ENCODE results near the gene TSHZ1. TPM values are rescaled to one million over a fixed set of nuclear protein-coding genes. Genes with fewer than 3 reads are reported as not detected.

The TSHZ1 gene
- total RNA-seq, 1 donor from 2014 or later: 16.3 TPM

DNA sequence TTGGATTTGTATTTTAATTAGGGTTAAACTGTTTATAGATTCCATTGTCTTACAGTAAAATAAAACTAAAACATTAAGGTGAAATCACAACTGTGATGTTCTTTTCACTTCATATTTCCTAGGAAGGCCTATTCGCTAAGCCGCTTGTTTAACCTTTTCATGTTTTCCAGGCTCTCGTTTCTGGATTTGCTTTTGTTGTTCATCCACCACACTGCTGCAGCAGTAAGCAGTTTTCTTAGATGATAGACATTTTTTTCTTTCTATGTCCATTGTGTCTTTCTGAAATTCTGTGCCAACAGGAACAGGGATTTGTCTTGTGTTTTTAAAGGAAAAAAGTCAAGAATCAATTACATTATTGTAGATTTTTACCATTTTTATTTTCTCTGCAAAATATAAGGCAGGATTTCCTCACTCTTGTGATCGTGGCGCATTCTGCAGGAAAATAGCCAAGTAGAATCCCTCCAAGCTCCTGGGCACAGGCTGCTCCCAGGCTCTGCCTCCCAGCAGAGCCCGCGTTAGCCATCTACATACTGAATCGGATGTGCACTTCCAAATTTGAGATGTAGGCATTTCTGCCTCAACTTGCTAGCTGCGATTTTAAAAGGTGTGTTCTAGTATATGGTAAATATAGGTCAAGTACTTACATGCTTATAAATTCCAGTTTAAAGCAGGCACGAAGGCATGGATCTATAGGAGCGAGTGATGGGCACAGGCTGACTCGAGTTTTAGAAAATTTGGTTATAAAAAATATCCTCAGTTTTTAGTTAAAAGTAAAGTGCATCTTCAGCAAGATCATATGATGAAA, 10.2 kb downstream of the TSHZ1 start:
- H3K27ac Mint-ChIP-seq (ENCODE audit: unreplicated experiment): no peak overlapping the region
- H3K36me3 Mint-ChIP-seq (ENCODE audit: low read depth, unreplicated experiment): no peaks in the 10 kb centered on the region
- peaks cover 7% of the 10 kb centered on the region for H3K4me1 Mint-ChIP-seq (ENCODE audit: unreplicated experiment)
- no peaks in the 10 kb centered on the region for H3K9me3 Mint-ChIP-seq (ENCODE audit: unreplicated experiment)
- no peak for TF ChIP-seq CTCF (IDR thresholded peaks at IDR 0.05; ENCODE audit: unreplicated experiment)
- no peak overlapping the region for H3K4me3 Mint-ChIP-seq (ENCODE audit: unreplicated experiment)
- no peaks in the 10 kb centered on the region for H3K27me3 Mint-ChIP-seq (ENCODE audit: unreplicated experiment)
- DNase-seq (ENCODE audit: low spot score): no peak

DNA sequence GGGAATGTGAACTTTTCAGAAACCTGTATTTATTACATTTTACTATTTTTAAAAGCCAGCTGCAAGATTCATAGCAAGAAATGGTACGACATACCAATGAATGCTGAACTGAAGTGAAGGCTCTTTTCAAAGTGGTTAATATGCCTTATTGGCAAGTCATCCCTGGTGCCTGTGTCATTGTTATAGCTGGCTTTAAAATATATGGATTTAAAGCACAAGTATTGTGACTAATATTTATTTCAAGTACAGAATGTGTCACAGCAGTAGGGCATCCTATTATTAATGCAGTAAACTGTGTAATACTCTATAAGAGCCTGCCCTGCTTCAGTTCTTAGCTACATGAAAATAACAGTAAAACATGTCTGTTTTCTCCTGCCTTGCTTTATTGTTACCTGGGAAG, 10.8 kb downstream of the TSHZ1 start:
- no peaks in the 10 kb centered on the region for H3K36me3 Mint-ChIP-seq (ENCODE audit: low read depth, unreplicated experiment)
- H3K27ac Mint-ChIP-seq (ENCODE audit: unreplicated experiment): no peak overlapping the region
- peaks cover 4% of the 10 kb centered on the region for H3K4me1 Mint-ChIP-seq (ENCODE audit: unreplicated experiment)

GRCh38 chr18:75221897-75222296, 11.3 kb downstream of the TSHZ1 start:
- peaks cover 2% of the 10 kb centered on the region for H3K4me1 Mint-ChIP-seq (ENCODE audit: unreplicated experiment)
- no peak for TF ChIP-seq CTCF (IDR thresholded peaks at IDR 0.05; ENCODE audit: unreplicated experiment)
- no peaks in the 10 kb centered on the region for H3K27me3 Mint-ChIP-seq (ENCODE audit: unreplicated experiment)
- no peak for DNase-seq (ENCODE audit: low spot score)
- H3K36me3 Mint-ChIP-seq (ENCODE audit: low read depth, unreplicated experiment): no peaks in the 10 kb centered on the region
- no peaks in the 10 kb centered on the region for H3K9me3 Mint-ChIP-seq (ENCODE audit: unreplicated experiment)
- H3K27ac Mint-ChIP-seq (ENCODE audit: unreplicated experiment): no peak overlapping the region
- H3K4me3 Mint-ChIP-seq (ENCODE audit: unreplicated experiment): no peak overlapping the region

More for the DNA sequence above, 10.8 kb downstream of the TSHZ1 start:
- no peak for DNase-seq (ENCODE audit: low spot score)
- Mint-ChIP-seq H3K4me3 (ENCODE audit: unreplicated experiment) (no peak overlapping the region), H3K27me3 (ENCODE audit: unreplicated experiment) (no peaks in the 10 kb centered on the region), H3K9me3 (ENCODE audit: unreplicated experiment) (no peaks in the 10 kb centered on the region)
- no peak for TF ChIP-seq CTCF (IDR thresholded peaks at IDR 0.05; ENCODE audit: unreplicated experiment)

DNA sequence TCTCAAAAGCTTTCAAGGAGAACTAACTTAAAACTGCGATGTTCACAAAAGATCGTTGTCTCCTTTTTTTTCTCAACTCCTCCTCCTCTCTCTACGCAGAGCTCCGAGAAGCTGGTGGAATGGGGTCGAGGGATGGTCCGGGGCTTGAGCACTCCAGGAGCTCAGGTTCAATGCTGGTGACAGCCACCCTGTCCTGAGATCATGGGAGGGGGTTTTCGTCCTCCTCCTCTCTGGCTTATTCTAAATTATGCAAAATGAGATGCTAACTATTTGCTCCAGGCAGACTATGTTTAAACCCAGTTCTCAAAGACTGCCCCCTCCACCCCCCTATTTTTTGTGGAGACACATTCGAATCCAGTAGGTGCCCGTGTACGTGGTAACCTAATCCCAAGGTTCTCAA, 11.8 kb downstream of the TSHZ1 start:
- Mint-ChIP-seq H3K27ac (ENCODE audit: unreplicated experiment) (no peak overlapping the region), H3K27me3 (ENCODE audit: unreplicated experiment) (no peaks in the 10 kb centered on the region), H3K4me3 (ENCODE audit: unreplicated experiment) (no peak overlapping the region), H3K4me1 (ENCODE audit: unreplicated experiment) (peaks cover 2% of the 10 kb centered on the region), H3K36me3 (ENCODE audit: low read depth, unreplicated experiment) (no peaks in the 10 kb centered on the region), H3K9me3 (ENCODE audit: unreplicated experiment) (no peaks in the 10 kb centered on the region)
- DNase-seq (ENCODE audit: low spot score): no peak
- TF ChIP-seq CTCF (IDR thresholded peaks at IDR 0.05; ENCODE audit: unreplicated experiment): no peak

DNA sequence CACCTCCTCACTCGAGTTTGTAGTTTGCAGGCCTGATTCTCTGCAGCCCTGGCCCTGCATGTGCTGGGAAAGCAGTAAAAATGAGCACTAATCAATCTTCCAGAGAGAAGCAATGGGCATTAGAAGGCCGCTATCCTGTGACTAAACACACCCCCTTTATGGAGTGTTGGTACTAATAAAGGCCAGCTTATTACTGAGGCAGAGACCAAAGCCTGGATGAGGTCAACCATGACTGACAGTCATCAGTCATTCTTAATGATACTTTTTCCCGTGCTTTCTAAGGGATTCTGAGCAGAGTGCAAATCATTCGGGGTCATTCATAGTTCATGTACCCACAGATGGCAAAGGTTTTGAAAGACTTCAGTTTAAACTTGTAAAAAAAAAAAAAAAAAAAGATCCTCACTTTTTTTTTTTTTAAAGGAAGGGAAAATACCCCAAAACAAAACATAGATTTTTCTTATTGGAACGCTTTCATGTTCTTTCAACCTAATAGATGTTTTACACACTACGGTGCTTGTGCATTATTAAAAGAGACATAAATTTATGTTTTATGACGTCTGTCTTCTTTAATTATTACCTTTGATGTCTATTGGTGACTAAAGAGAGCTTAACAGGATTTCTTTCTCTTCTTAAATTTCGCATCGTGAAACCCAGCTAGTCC, 13.2 kb downstream of the TSHZ1 start:
- peaks cover 2% of the 10 kb centered on the region for H3K4me1 Mint-ChIP-seq (ENCODE audit: unreplicated experiment)
- TF ChIP-seq CTCF (IDR thresholded peaks at IDR 0.05; ENCODE audit: unreplicated experiment): no peak
- no peaks in the 10 kb centered on the region for H3K27me3 Mint-ChIP-seq (ENCODE audit: unreplicated experiment)
- no peak overlapping the region for H3K4me3 Mint-ChIP-seq (ENCODE audit: unreplicated experiment)
- no peak for DNase-seq (ENCODE audit: low spot score)
- H3K27ac Mint-ChIP-seq (ENCODE audit: unreplicated experiment): no peak overlapping the region
- no peaks in the 10 kb centered on the region for H3K36me3 Mint-ChIP-seq (ENCODE audit: low read depth, unreplicated experiment)
- no peaks in the 10 kb centered on the region for H3K9me3 Mint-ChIP-seq (ENCODE audit: unreplicated experiment)
